Body of pancreas (tissue), 4 donors: ENCODE data around the gene CTBP1. TPM values are rescaled to one million over a fixed set of nuclear protein-coding genes. Genes with fewer than 3 reads are reported as not detected.

ENCODE experiments used
- ATAC-seq: fragments of 150-250 bp; one replicate; pipeline ENCODE4 v1.9.1; 2016
- DNase-seq, 4 donors: peaks; one replicate each; pipeline ENCODE4 v3.0.0-alpha.2; 2019
- H3K27ac ChIP-seq, 4 donors: fragments of 200-600 bp; sonication (generic); 1 replicate in 3 of 4; 2 replicates in 1 of 4; pipeline versions ENCODE4 v1.5.1 to v1.6.1; 2016 to 2019; ENCODE audit warnings: mild to moderate bottlenecking in 1 of 4, mixed read lengths in 1 of 4, moderate library complexity in 1 of 4
- H3K27me3 ChIP-seq, 2 donors: fragments of 200-600 bp; sonication (generic); one replicate each; pipeline ENCODE4 v1.6.0; 2016; ENCODE audit warnings: mild to moderate bottlenecking in 1 of 2
- H3K36me3 ChIP-seq, 2 donors: fragments of 200-600 bp; sonication (generic); replicated peaks in 1 of 2; 2 replicates each; pipeline ENCODE4 v1.5.1; 2016; ENCODE audit warnings: low read depth in 2 of 2; ENCODE audit not compliant: insufficient read depth in 1 of 2
- H3K4me1 ChIP-seq: fragments of 200-600 bp; sonication (generic); one replicate; pipeline ENCODE4 v1.6.0; 2016
- H3K4me3 ChIP-seq, 2 donors: fragments of 200-600 bp; sonication (generic); 1 replicate in 1 of 2; 2 replicates in 1 of 2; pipeline ENCODE4 v1.5.1; 2016 to 2019
- H3K9me3 ChIP-seq, 3 donors: fragments of 200-600 bp; sonication (generic); 1 replicate in 2 of 3; 2 replicates in 1 of 3; pipeline ENCODE4 v1.5.1; 2016
- POLR2A ChIP-seq, 3 donors: fragments of 450-650 bp; IDR thresholded peaks; one replicate each; pipeline ENCODE4 v1.6.1; 2016; ENCODE audit warnings: antibody characterized with exemption in 3 of 3, mild to moderate bottlenecking in 2 of 3
- WGBS, 2 donors: methylation state at CpG; one replicate each; pipeline ENCODE4 v1.1.5; 2017; 5-methylcytosine and 5-hydroxymethylcytosine counted together
- intact Hi-C: fragments of 100-400 bp; cut with DNase I; formaldehyde crosslinking; loops from one replicate; pipeline ENCODE4 v1.15.1; 2023
- total RNA-seq, 2 donors: library from RNA; depleted of rRNA; stranded (reverse); fragments of >200 nt; gene quantifications; one replicate each; pipeline ENCODE4 v1.1.0, GENCODE V29; 2016
- TF ChIP-seq, protein P1 (sequence below), 7 experiments: fragments of 450-650 bp in 4 of 7; fragments of 200-600 bp in 3 of 7; sonication (generic) in 3 of 7; IDR thresholded peaks; one replicate each; pipeline ENCODE4 v1.5.1; 2016 to 2019; ENCODE audit warnings: antibody characterized with exemption in 7 of 7

The CTBP1 gene
- total RNA-seq, 2 donors from 2014 or later: 148 to 458 TPM

DNA sequence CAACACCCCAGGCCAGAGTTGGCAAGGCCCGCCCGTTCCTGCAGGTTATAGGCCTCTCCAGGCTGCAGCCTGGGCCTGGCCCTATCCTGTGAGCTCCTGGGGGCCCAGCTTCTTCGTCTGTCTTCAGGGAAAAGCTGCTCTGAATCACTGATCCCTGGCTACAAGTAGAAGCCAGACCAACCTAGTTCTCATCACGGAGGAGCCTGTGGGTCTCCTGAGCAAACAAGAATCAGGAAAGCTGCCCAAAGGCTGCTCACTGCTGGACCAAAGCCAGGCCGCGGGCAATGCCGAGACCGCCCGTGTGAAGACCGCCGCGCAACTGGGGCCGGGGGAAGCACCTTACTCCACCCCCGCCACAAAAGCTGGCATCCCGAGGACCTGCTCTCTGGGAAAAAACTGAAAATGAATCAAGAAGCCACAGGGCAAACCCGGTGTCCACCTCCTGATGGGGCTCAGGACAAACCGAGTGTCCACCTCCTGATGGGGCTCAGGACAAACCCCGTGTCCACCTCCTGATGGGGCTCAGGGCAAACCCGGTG, 12.8 kb downstream of the CTBP1 start:
- no peak overlapping the region for H3K27ac ChIP-seq
- 79 to 87% methylated on average over 17 to 19 of the region's 19 CpGs for WGBS, 2 donors
- peaks cover 9% of the 10 kb centered on the region for H3K4me1 ChIP-seq
- H3K36me3 ChIP-seq: peaks cover 12 to 39% of the 10 kb centered on the region in 2 donors
- no peak for ATAC-seq
- H3K27me3 ChIP-seq: no peaks in the 10 kb centered on the region
- no peak for TF ChIP-seq POLR2A (IDR thresholded peaks at IDR 0.05)
- TF ChIP-seq, protein P1, sequence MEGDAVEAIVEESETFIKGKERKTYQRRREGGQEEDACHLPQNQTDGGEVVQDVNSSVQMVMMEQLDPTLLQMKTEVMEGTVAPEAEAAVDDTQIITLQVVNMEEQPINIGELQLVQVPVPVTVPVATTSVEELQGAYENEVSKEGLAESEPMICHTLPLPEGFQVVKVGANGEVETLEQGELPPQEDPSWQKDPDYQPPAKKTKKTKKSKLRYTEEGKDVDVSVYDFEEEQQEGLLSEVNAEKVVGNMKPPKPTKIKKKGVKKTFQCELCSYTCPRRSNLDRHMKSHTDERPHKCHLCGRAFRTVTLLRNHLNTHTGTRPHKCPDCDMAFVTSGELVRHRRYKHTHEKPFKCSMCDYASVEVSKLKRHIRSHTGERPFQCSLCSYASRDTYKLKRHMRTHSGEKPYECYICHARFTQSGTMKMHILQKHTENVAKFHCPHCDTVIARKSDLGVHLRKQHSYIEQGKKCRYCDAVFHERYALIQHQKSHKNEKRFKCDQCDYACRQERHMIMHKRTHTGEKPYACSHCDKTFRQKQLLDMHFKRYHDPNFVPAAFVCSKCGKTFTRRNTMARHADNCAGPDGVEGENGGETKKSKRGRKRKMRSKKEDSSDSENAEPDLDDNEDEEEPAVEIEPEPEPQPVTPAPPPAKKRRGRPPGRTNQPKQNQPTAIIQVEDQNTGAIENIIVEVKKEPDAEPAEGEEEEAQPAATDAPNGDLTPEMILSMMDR (IDR thresholded peaks at IDR 0.05): no peak
- intact Hi-C loops: no loop called here
- no peaks in the 10 kb centered on the region for H3K9me3 ChIP-seq
- DNase-seq: peak in 2 of 4 donors; percentile 10 to 11
- no peak overlapping the region for H3K4me3 ChIP-seq

DNA sequence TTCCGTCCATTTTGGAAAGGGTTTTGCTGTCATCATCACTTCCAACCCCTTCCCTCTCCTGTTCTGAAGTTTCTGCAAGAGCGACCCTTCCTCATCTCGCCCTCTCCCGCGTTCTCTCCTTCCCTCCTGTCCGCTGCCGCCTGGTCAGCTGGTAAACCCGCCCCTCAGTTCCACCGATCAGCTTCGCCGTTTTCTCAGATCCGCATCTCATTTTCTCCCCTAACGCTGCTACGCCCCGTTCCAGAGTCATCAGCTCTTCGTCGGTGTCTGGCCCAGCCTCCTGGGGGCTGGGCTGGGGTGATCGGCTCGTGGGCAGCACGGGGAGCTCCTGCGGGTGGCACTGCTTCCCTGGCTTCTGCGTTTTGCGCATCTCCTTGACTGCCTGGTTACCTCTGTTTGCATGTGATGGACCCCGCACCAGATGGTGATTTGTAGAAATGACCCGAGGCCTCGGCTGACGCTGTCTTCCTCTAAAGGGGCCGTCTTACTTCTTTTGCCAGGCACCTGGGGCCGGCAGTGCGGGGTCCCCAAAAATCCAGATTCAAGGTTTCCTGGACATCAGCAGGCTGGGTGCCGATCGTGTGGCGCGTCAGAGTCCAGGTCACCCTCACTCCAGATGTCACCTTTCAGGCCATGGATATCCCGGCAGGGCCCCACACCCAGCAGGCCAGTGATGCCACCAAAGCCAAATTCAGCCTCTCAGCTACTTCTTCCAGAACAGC, 13.4 kb downstream of the CTBP1 start:
- ATAC-seq: no peak

DNA sequence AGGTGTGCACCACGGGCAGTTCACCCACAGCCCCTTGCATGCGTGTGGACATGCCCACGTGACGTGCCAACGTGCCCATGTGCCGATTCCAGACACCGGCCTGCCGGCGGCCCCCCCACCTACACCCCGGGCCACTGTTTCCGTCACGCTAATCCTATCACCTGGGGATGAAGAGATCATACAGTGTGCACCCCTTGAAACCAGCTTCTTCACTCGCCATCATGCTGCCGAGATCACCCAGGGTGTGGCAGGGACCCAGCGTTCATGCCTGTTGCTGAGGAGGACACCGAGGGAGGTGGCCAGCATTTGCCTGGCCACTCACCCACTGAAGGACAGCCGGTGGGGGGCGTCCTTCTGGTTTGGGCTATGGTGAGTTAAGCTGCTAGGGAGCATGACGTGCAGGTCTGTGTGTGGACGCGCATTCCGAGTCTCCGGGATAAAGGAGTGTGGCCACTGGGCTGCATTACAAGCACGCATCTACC, 14.1 kb downstream of the CTBP1 start:
- Histone ChIP-seq H3K27ac (no peak overlapping the region), H3K4me1 (peaks cover 9% of the 10 kb centered on the region), H3K9me3 (no peaks in the 10 kb centered on the region), H3K27me3 (no peaks in the 10 kb centered on the region), H3K36me3 (peaks cover 11 to 44% of the 10 kb centered on the region in 2 donors), H3K4me3 (no peak overlapping the region)
- no peak for ATAC-seq
- WGBS, 2 donors: 92 to 96% methylated on average over 22 to 24 of the region's 24 CpGs
- TF ChIP-seq POLR2A (IDR thresholded peaks at IDR 0.05): no peak
- TF ChIP-seq, protein P1 (IDR thresholded peaks at IDR 0.05): no peak
- intact Hi-C loops: no loop called here
- peak in 3 of 4 donors; percentile 5 to 12 (median 9) for DNase-seq

More for the DNA sequence above, 13.4 kb downstream of the CTBP1 start:
- Histone ChIP-seq H3K4me3 (no peak overlapping the region), H3K9me3 (no peaks in the 10 kb centered on the region), H3K36me3 (peaks cover 12 to 39% of the 10 kb centered on the region in 2 donors), H3K27me3 (no peaks in the 10 kb centered on the region), H3K4me1 (peaks cover 9% of the 10 kb centered on the region), H3K27ac (no peak overlapping the region)
- DNase-seq: peak in 3 of 4 donors; percentile 10 to 16 (median 12)
- no peak for TF ChIP-seq POLR2A (IDR thresholded peaks at IDR 0.05)
- TF ChIP-seq, protein P1 (IDR thresholded peaks at IDR 0.05): no peak
- 93 to 96% methylated on average over 34 to 35 of the region's 35 CpGs for WGBS, 2 donors
- intact Hi-C loops: no loop called here

DNA sequence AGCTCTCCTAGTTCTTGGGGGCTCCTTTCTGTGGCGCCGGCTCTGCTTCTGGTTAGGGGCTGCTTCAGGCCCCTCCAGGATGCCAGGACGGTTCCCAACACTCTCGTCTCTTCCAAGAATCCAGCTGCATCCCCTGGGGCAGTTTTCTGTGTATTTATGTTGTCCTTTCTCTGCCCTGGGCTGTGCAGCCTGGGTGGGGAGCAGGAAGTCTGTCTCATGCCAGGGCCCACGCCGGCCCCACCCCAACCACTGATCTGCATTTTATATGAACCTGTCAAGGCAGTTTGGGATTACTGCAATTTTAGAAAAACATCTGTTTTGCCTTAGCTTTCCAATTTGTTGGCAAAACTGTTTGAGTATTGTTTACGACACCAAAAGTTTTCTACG, 14.6 kb downstream of the CTBP1 start:
- intact Hi-C loops: no loop called here
- Histone ChIP-seq H3K36me3 (peaks cover 8 to 43% of the 10 kb centered on the region in 2 donors), H3K27me3 (no peaks in the 10 kb centered on the region), H3K4me3 (no peak overlapping the region), H3K27ac (peak overlapping the region in 1 of 4 donors; percentile 25), H3K4me1 (peaks cover 8% of the 10 kb centered on the region), H3K9me3 (no peaks in the 10 kb centered on the region)
- 78 to 92% methylated on average over 8 of the region's 8 CpGs for WGBS, 2 donors
- DNase-seq (peak in 2 of 4 donors; percentile 5 to 15), ATAC-seq (no peak)
- TF ChIP-seq, protein P1 (IDR thresholded peaks at IDR 0.05): no peak
- TF ChIP-seq POLR2A (IDR thresholded peaks at IDR 0.05): no peak
